ENCODE measurements around the gene RNF214.

Gene RNF214

DNA sequence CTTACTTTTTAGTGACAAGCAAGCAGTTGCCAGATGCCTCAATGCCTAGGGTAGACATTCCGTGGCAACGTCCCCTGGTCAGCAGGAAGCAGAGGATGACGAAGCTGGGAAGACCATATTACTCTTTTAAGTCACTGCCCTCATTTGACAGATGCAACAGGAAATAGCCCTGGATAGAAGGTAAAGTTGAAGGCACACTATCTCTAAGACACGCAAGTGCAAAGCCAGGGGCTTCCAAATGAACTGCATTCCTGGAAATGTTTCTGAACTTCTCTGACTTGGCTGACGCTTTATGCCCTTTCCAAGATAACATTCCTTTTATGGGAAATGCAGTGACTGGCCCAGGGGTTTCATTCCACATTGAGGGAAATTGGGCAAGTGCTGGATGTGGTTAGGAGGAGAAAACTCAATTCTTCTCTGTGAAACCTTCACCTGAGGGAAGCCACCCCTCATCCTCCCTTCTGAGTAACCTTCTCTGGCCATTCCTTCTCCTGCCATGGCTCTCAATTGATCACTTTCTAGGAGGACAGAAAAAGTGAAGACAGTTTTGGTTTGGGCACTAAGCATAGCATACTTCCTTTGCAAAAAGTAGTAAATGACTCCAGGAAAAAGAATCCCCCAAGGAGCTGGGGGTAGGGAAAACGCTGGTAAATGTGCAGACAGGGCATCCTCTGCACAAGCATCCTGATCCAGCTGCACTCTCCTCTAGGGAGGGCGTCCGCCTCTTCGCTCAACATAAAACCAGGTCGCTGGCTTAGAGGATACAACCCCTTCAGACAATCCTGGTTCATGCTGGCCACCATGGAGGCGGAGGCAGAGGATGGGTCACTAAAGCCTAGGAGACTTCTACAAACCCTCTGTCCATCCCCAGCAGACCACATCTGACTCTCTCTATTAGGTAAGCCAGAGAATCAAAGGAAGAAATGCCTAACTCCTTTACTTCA, 15.1 kb upstream of the RNF214 start:
- no peak for FAIRE-seq

DNA sequence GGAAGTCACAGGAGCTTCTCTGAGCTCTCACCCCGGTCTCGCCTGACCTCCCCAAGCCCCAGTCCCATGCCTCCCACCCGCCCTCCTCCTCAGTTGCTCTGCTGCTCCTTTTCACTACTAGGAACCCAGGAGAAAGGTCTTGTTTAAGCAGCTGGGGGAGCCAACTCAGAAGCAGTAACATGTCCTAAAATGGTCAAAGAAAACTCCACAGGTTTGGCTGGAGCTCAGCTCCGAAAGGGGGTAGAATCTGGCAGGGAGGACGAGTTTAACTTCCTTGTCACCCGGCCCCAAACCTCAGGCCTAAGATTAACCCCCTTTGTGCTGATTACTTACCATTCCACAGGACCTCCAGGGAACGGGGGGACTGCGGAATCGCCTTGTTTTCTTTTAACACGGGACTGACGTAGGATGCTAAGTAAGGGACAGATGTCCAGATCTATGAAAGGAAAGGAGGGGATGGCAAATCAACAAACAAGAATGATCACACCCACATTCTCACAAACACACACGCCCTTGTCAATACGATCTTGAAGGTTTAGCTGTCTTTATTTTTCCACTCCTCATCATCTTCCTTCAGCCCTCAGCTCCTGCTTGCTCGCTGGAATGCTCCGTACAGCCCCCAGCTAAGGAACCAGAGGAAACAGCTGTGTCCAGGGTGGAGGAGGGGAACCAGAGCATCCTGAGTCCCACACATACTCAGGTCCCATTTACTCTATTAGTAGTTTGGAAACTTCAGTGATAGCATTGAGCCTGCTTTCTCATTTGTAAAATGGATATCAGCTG, 14.1 kb upstream of the RNF214 start:
- no peak for FAIRE-seq

DNA sequence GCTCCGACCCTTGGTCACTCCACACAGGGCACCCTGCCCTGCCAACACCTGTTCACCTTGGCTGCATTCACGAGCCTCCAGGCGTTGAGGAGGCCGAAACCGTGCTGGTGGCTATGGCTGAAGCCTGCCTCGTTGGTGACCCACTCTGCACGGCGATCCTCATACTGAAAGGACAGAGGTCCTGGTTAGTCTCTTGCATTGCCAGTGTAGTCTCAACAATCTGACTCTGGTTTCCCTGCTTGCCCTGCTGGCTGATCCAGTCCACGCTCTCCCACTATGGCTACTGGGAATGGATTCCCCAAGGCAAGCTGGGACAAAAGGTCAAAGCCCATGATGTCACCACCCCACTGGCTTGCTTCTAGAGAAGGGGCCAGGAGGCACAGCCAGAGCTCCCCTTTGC, 13.5 kb upstream of the RNF214 start:
- no peak for FAIRE-seq

DNA sequence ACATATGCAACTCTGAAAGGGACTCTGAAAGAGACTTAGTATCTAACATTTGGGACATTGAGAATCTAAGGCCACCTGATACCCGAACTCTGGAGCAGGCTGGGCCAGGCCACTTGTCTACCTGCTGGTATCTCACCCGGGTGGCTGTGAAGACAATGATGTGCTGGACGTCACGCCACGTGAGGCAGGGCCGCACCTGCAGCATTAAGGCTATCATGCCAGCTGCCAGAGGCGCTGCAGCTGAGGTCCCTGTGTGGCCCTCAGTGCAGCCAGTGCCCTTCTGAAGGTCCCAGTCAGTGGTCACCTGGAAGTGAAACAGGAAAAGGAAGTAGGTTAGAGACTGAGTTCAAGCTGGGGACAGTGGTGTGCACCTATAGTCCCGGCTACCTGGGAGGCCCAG, 13.0 kb upstream of the RNF214 start:
- no peak for FAIRE-seq

DNA sequence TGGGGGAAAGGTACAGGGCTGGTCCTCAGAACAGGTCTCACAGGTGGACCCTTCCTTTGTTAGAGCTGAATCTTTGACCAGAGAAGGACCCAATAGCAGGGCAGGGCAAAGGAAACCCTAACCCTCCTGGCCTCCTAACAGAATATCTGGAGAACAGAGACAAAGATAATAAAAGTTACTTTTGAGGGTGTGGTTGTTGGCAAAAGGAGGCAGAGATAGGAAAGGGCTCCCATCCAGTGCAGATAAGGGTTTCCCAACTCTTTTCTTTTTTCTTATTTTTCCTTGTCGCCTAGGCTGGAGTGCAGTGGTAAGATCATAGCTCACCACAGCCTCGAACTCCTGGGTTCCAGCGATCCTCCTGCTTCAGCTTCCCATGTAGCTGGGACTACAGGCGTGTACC, 12.5 kb upstream of the RNF214 start:
- no peak for FAIRE-seq

DNA sequence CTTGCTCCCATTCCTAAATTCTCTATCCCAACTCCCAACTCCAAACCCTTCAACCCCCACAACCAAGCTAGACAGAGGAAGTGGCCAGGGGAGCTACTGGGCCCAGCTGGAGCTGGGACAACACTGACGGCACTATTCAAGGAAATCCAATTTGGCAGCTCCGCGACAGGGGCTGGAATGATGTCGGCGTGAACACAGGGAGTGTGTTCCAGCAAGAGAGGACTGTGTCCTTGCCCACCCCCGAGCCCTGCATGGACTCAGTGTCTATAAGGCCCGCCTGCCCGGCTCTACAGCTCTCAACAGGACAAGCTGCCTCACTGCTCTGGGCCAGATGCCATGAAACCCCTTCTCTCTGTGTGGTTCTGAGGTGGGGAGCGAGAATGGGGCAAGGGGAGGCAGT, 11.9 kb upstream of the RNF214 start:
- no peak for FAIRE-seq

DNA sequence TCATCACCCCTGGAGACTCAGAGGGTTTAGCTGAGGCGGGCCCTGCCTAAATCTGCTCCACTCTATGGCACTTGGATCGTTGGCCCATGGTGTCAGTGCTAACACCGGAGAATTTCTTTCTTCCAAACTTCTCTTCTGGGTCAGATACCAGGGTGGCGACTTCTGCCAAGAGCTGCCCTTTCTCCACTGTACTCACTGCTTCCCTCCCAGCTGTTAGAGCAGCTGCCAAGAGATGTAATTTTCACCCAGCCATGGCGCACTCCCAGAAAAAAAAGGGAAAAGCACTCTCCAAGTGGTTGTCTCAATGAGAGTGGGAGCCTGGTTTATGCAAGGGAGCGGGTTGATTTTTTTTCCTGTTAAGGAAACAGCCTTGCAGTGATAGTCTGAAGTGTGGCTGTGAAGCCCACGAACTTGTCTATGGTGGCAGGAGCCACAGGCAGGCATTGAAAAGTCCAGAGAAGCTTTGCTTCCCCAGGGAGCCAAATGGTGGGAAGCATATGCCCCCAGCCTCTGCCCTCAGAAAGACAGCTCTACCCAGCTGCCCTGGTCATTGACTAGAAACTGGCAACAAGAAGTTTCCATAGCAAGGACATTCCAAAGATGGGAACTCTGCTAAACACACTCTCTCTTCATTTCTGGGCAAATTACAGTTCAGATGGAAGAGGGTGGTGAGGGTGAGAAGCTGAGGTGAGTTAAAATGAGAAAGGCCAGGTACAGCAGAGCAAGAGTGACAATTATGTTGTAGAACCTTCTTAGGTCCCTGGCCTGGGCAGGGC, 11.3 kb upstream of the RNF214 start:
- FAIRE-seq = no peak

DNA sequence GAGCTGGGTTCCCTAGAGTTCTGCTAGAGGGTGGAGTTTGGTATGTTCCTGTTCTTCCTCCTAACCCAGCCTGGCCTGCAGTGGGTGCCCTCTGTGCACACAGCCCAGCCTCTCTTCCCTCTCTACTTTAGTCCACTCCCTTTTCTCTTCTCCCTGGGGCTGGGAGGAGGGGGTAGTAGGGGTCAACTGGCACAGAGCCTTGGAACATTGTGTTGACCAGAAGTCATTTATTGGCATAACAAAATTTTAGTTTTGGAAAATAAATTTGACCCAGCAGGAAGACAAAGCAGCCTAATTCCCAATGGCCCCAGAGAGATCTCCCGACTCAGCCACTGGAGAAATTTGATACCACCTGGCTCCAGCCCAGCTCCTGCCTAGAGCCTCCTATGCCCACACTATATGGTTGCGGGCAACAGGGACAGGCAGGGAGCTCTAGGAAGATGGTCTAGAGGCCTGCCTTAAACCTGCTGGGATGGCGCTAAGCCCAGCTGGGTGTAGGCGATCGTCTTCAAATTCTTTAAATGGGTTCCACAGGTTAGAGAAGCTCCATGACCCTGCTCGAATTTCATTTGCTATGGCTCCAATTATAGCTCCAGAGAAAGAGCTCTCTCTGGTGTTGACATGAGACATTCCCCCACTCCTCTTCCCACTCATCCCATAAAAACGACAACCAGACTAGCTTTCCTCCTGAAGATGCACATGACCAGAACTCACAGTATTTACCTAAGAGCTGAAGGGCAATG, 10.5 kb upstream of the RNF214 start:
- FAIRE-seq = no peak

DNA sequence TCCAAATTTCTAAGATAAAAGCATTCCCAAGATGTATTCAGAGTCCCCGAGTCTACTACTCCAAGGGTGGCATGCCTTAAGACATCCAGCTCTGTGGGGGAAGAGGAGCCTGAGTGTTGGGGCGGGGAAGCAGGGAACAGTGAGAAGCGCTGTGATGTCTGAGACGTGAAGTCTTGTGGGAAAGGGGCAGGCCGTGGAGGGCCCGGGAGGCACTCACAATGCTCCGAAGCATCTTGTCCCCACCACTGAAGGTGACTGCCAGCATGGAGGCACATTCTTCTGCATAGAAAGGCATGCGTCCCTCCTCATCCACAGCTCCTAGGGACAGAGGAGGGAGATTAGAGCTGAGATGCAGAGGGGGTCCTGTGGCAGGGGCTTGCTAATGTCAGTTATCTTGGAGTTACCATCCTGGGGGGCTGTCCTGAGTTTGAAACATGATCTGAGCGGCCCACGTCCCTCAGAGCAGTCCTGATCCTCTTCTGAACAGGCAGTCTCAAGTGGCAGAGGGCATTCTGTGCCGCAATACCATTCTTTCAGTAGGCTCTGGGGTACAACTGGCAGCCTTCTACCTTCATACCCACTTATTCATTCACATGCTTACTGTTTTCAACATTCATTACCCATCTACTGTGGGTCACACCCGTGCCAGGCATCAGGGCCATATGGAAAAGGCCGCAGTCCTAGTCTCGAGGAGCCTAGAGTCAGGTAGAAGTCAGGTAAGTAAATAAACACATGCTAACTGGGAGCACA, 9.3 kb upstream of the RNF214 start:
- no peak for FAIRE-seq

DNA sequence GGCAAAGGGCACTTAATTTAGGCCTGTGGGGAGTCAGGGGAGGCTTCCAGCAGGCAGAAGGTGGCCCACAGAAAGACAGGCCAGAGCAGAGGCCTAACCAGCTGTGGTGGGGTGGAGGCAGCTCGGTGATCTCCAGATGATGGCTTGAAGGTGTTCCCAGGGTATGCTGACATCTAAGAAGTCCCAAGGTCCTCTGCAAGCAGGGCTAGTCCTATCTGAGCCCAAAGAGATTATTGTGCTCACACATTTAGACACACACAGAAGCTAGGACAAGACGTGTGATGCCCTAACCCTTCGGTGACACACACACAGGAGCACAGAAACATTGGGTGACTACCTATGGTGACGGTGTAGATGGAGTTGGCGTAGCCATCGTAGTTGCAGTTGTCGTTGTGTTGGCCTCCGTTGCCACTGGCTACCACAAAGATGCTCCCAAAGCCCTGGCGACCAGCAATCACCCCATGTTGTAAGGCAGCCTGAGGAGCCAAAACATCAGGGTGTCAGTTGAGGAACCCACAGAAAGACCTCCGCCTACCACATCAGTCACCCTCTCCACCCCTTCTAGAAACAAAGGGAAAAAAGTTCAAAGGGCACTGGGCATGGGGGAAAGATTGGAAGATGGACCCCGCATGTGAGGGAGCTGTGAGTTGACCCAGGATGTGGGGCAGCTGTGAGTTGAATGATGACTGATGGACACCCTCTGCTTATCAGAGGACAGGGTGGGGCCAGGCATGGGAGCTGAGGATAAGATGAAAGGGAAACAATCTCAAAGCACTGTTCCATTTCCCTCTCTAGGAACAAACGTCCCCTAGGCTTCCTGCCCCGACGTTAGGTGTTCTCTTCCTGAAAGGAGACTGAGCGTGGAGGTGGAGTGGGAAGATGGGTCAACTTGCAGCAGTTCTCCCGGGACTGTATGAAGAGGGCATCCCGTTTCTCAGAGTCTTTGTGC, 8.5 kb upstream of the RNF214 start:
- FAIRE-seq = no peak

DNA sequence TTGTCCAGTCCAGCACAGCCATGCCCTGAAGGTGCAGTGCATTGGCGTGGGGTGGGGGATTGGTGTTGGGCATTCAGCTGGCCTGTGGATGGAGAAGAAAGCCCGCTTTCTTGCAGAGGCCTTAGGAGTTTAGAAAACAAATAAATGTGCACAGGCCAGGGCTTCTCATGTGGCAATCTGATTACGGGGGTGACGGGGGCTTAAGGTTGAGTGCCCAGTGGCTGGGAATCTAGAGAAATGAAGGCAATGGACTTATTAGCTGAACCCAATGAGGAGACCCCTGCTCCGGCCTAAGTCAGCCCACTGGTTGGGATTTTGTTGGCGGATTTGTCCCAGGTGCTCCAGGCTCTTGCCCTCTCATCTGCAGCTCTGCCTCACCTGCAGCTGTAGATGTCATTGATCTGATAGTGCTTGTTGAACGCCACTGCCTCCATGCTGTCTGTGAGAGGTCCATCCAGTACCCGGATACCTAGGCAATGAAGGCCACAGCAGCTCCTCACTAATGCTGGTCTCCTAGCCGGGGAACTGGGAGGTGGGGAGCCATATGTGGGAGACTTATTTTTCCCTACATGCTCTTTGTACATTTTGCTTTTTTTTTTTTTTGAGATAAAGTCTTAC, 6.8 kb upstream of the RNF214 start:
- no peak for FAIRE-seq

DNA sequence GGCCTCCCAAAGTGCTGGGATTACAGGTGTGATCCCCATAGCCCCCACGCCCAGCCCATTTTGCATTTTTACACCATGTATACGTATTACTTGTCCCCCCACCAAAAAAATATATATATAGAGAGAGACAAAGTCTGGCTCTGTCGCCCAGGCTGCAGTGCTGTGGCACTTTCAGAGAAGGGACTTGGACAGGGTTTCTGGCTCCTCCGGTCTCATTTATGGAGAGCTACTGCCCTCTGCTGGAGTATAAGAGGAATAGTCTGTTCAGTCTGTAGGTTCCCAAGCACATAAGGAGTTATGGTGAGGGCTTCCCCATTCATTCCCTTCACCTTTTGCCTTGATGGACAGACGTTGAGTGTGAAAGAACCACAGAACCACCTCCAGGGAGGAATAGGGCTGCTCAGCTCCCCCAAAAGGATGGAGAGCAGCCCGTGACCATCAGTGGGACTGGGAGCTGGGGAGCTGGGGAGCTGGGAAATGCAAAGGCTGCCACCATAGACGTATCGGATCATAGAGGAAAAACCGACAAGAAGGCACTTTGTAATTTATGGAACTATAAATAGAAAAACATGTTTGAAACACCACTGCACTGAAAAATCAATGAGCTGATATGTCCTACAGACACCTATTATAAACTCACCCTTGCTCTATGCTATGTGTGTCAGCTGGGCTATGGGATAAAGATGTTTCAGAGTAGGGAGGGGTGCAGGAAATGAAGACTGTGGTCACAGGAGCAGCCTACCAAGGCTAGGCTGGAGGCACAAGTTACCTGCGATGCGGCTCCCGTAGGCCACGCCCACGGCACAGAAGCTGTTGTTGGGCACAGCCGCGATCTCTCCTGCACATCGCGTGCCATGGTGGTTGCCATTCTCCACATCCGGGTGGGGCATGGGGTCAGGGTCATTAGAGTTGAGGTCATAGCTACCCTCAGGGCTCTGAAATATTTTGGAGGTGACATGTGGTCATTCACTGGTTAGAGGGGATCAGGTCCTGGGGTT, 5.8 kb upstream of the RNF214 start:
- no peak for FAIRE-seq

DNA sequence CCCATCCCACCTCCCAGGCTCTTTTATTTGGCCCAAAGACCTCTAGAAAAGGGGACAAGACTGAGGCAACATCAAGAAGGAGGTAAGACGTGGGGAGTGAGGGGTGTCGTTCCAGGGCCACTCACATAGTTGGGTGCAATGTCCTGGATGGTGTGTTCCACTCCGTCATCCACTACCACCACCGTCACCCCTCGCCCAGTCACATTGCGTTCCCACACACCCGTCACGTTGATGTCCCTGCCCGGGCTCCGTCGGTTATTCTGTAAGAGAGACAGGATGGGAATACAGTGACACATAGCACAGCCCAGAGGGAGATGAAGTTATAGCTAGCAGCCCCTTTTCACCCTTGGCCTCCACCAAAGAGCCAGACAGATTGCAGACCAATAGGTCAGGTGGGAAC, 4.4 kb upstream of the RNF214 start:
- FAIRE-seq = no peak

DNA sequence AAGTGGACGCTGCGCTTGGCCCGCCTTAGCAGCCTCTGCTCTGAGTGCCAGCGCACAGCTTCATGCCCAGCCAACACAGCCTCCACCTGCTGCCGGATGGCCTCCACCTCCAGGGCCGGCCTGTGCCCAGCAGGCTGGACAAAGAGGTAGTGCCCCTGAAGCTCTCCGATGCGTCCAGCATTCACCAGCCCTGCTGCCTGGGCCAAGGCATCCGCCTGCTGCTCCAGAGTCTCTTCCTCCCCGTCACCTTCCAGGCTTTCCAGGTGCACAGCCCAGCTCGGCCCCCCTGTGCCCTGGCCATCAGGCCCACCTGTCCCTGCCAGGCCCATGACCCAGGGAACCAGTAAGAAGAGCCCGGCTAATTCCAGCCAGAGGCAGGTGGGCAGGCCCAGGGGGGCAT, 3.1 kb upstream of the RNF214 start:
- FAIRE-seq = no peak

DNA sequence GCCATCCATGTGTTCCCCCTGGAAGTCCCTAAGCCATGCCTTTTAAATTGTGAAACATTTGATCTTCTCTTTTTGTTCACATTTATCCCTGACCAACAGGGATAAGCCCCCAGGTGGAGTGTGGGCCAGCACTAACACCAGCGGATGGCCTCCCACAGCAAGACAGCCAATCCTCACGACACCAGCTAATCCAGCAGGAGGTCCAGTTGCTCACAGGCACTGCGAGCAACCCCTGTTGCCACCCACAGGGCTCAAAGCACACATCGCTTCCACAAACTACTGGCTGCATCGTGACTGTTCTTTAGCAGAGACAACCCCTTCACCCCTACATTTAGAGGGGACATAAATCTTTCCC, 2.6 kb upstream of the RNF214 start:
- no peak for FAIRE-seq

DNA sequence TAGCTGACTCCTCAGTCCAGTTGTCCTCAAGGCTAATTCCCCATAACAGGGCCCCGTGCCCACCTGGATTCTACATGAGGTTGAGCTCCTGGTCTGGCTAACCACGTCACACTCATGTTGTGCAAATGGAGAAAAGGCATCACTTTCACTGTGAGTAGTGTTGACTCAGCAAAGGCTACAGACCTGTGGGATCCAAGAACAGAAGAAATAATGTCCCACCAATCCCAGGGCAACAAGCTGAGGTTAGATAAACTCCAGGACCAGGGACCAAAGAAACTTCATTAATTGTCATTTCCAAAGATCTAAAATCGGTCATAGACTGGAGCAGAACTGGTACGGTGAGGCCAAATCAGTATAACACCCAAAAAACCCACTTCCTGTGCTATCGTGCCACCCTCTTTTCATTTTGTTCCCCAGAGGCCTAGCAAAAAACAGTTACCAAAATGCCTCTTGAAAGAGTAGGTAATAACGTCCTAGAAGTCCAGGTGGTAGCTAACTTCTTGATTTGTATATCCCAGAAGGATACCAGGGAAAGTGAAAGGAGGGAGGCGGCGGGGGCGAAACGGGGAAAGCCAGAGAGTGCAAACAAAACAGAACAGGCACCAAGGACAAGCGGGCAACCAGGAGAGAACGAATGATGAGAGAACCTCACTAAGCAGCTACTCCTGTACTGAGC, 2.0 kb upstream of the RNF214 start:
- no peak for FAIRE-seq

DNA sequence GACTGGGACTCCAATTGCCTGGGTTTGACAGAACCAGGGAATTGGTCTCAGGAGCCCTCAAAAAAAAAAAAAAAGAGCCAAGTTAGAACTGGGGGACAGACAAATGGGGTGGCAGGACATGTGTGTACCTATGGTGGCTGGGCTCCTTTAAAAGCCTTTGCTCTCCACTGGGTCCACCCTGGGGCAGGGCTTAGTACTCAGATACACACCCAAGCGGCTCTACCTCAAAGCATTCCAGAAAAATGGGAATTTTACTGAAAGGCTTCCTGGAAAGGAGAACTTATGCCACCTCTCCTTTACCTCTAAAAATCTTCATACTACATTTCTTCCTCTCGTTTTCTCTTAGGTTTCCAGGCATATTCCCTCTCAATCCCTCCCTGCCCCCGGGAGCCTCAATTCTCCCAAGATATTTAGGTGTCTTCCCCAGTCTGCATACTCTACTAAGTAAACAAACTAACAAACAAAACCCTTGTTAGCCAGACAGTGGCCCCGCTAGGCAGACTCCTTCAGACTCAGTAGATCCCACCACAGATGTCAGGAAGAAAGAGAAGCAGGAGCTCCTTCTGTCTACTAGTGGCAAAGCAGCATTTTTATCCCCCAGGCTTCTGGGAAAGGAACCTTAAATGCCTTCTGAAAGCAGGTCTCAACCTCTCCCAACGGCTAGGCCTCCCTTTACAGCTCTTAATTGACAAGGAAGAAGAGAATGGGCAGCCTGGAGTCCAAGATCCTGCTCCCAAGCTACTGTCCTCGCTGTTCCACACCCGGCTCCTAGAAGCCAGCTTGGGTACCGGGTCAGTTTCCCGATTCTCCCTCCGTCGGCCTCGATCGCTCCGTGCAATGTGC, 1.3 kb upstream of the RNF214 start:
- no peak for FAIRE-seq

DNA sequence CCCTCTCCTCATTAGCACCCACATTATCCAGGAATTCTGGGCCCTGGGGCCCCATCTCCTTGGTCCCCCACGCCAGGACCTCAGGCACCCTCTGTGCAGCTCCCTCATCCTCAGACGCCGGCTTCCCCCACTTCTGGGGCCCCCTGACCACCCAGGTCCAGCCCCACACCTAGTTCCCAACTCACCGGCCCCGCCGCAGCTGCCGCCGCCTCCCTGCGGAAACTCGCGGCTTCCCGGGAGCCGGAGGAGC, 704 bp upstream of the RNF214 start, which contains the start of gene PCSK7:
Gene PCSK7, minus strand, starts transcription at position 232 of the 250 bp plus-strand sequence. CDS start 2,229 bp downstream, outside the sequence.
- no peak for FAIRE-seq

Data from islet of Langerhans (tissue), 1 donor.